GM21381 (cell line): ENCODE data around the gene CEACAM5.
"Not testable (repeated sequence)": the region's sequence is repeated elsewhere in the genome, so short reads cannot be mapped to it uniquely, and the experiment has no call there.

Experiments used
- ATAC-seq: cut with Tn5 transposase; IDR thresholded peaks from one replicate; pipeline ENCODE4 v1.9.1; 2021; ENCODE audit warnings: mild to moderate bottlenecking, moderate library complexity; ENCODE audit not compliant: unreplicated experiment

CEACAM5 gene

DNA sequence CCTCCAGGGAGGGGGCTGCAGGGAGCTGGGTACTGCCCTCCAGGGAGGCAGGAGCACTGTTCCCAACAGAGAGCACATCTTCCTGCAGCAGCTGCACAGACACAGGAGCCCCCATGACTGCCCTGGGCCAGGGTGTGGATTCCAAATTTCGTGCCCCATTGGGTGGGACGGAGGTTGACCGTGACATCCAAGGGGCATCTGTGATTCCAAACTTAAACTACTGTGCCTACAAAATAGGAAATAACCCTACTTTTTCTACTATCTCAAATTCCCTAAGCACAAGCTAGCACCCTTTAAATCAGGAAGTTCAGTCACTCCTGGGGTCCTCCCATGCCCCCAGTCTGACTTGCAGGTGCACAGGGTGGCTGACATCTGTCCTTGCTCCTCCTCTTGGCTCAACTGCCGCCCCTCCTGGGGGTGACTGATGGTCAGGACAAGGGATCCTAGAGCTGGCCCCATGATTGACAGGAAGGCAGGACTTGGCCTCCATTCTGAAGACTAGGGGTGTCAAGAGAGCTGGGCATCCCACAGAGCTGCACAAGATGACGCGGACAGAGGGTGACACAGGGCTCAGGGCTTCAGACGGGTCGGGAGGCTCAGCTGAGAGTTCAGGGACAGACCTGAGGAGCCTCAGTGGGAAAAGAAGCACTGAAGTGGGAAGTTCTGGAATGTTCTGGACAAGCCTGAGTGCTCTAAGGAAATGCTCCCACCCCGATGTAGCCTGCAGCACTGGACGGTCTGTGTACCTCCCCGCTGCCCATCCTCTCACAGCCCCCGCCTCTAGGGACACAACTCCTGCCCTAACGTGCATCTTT is 7.8 kb upstream of the CEACAM5 start:
- ATAC-seq: no peak

- ATAC-seq: no peak
Observed at GRCh38 chr19:41701401-41702075, 6.9 kb upstream of the CEACAM5 start.

DNA sequence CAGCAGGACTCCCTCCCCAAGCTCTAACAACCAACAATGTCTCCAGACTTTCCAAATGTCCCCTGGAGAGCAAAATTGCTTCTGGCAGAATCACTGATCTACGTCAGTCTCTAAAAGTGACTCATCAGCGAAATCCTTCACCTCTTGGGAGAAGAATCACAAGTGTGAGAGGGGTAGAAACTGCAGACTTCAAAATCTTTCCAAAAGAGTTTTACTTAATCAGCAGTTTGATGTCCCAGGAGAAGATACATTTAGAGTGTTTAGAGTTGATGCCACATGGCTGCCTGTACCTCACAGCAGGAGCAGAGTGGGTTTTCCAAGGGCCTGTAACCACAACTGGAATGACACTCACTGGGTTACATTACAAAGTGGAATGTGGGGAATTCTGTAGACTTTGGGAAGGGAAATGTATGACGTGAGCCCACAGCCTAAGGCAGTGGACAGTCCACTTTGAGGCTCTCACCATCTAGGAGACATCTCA is 6.2 kb upstream of the CEACAM5 start:
- ATAC-seq: no peak

DNA sequence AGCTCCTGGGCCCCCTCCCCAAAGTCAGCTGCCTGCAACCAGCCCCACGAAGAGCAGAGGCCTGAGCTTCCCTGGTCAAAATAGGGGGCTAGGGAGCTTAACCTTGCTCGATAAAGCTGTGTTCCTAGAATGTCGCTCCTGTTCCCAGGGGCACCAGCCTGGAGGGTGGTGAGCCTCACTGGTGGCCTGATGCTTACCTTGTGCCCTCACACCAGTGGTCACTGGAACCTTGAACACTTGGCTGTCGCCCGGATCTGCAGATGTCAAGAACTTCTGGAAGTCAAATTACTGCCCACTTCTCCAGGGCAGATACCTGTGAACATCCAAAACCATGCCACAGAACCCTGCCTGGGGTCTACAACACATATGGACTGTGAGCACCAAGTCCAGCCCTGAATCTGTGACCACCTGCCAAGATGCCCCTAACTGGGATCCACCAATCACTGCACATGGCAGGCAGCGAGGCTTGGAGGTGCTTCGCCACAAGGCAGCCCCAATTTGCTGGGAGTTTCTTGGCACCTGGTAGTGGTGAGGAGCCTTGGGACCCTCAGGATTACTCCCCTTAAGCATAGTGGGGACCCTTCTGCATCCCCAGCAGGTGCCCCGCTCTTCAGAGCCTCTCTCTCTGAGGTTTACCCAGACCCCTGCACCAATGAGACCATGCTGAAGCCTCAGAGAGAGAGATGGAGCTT is 4.7 kb upstream of the CEACAM5 start:
- no peak for ATAC-seq

DNA sequence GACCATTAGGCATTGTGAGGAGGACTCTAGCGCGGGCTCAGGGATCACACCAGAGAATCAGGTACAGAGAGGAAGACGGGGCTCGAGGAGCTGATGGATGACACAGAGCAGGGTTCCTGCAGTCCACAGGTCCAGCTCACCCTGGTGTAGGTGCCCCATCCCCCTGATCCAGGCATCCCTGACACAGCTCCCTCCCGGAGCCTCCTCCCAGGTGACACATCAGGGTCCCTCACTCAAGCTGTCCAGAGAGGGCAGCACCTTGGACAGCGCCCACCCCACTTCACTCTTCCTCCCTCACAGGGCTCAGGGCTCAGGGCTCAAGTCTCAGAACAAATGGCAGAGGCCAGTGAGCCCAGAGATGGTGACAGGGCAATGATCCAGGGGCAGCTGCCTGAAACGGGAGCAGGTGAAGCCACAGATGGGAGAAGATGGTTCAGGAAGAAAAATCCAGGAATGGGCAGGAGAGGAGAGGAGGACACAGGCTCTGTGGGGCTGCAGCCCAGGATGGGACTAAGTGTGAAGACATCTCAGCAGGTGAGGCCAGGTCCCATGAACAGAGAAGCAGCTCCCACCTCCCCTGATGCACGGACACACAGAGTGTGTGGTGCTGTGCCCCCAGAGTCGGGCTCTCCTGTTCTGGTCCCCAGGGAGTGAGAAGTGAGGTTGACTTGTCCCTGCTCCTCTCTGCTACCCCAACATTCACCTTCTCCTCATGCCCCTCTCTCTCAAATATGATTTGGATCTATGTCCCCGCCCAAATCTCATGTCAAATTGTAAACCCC is 2.8 kb upstream of the CEACAM5 start:
- ATAC-seq: no peak

DNA sequence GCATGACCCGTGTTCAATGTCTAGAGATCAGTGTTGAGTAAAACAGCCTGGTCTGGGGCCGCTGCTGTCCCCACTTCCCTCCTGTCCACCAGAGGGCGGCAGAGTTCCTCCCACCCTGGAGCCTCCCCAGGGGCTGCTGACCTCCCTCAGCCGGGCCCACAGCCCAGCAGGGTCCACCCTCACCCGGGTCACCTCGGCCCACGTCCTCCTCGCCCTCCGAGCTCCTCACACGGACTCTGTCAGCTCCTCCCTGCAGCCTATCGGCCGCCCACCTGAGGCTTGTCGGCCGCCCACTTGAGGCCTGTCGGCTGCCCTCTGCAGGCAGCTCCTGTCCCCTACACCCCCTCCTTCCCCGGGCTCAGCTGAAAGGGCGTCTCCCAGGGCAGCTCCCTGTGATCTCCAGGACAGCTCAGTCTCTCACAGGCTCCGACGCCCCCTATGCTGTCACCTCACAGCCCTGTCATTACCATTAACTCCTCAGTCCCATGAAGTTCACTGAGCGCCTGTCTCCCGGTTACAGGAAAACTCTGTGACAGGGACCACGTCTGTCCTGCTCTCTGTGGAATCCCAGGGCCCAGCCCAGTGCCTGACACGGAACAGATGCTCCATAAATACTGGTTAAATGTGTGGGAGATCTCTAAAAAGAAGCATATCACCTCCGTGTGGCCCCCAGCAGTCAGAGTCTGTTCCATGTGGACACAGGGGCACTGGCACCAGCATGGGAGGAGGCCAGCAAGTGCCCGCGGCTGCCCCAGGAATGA is 1.5 kb upstream of the CEACAM5 start:
- no peak for ATAC-seq

DNA sequence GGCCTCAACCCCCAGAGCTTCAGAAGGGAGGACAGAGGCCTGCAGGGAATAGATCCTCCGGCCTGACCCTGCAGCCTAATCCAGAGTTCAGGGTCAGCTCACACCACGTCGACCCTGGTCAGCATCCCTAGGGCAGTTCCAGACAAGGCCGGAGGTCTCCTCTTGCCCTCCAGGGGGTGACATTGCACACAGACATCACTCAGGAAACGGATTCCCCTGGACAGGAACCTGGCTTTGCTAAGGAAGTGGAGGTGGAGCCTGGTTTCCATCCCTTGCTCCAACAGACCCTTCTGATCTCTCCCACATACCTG is 969 bp upstream of the CEACAM5 start:
- ATAC-seq: no peak

DNA sequence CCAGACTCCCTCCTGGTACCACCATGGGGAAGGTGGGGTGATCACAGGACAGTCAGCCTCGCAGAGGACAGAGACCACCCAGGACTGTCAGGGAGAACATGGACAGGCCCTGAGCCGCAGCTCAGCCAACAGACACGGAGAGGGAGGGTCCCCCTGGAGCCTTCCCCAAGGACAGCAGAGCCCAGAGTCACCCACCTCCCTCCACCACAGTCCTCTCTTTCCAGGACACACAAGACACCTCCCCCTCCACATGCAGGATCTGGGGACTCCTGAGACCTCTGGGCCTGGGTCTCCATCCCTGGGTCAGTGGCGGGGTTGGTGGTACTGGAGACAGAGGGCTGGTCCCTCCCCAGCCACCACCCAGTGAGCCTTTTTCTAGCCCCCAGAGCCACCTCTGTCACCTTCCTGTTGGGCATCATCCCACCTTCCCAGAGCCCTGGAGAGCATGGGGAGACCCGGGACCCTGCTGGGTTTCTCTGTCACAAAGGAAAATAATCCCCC is 505 bp upstream of the CEACAM5 start:
- no peak for ATAC-seq

- not testable (repeated sequence) for ATAC-seq
Observed at GRCh38 chr19:41709516-41709915, 1.1 kb downstream of the CEACAM5 start.

- no peak for ATAC-seq
Observed at GRCh38 chr19:41709951-41710645, 1.7 kb downstream of the CEACAM5 start.

DNA sequence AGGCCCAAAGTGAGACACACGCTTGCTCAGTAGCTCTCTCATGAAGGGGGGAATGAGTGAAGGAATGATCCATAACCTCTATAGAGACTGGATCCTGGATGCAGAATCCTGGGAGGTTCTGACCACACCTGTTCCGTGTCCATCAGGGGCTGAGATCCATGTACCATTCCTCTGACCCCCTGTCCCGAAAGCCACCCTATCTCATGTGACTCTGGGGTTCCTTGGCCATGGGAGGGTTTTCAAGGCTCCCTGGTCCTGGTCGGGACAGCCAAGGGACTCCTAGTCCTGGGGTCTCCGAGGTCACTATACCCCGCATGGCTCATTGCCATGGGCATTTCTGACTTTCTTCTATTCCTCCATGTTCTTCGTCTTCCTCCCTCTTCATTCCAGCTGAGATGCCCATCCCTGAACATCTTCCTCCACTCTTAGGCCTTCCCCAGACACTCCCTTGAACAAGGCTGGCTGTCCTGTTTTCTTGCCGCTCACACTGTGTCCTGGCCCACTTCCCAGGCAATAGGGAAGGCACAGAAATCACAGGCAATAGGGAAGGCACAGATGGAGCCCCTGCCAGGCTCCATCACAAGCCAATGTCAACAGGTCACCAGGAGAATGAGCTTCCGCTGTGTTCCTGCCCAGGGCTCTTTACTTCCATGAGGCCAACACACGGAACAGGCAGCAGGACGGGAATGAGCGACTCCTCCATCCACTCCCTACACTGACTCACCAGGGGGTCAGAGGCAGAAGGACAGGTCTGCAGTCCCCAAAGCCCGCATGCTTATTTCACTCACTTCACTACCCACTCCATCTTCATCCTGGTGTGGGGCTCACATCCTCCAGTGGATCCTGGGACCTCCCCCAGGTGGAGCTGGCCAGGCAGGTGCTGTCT is 3.2 kb downstream of the CEACAM5 start:
- no peak for ATAC-seq

GRCh38 chr19:41714598-41714997 is 6.2 kb downstream of the CEACAM5 start:
- ATAC-seq: no peak

DNA sequence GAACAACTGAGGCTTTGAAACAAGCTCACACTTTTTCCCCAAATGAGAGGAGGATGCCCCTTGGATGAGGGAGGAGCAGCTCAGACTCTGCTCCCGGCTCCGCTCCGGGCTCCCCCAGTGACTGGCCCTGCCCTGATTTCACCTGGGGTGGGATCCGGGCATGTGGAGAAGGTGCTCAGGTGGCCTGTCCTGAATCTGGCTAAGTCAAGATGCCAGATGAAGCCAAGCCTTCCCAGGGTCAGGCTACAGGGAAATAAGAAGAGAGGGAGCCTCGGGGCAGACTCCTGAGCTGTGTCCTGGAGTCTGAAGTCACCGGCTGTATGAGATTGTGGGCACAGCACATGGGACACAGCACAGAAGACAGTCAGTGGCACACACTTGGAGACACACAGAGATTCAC is 10.3 kb downstream of the CEACAM5 start:
- ATAC-seq: no peak

GRCh38 chr19:41720103-41720502 is 11.7 kb downstream of the CEACAM5 start:
- no peak for ATAC-seq

GRCh38 chr19:41726493-41726892 is 18.1 kb downstream of the CEACAM5 start:
- ATAC-seq: no peak

DNA sequence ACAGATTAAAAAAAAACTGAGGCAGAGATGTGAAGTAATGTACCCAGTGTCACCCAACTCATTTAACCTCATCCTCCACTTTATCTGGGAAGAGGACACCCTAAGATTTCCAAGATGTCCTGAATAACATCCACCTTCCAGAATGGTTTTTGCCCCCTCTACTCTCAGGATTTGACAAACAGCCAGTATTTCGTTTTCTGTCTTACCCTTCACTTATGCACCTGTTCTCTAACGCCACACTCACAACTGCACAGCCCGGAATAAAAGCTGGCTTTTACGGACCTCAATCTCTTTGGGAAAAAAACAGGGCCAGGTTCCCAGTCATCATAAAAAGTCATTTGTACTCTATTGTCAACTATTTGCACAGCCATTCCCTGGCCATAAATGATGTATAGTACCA is 25.7 kb downstream of the CEACAM5 start:
- no peak for ATAC-seq

GRCh38 chr19:41734585-41734984 is 26.2 kb downstream of the CEACAM5 start:
- ATAC-seq: no peak

- no peak for ATAC-seq
Observed at GRCh38 chr19:41735071-41735600, 26.7 kb downstream of the CEACAM5 start.
